AG04449 (cell line): ENCODE measurements around the gene LAMB4.

ENCODE experiments used
- CTCF ChIA-PET: fragments of 350-600 bp; formaldehyde crosslinking; extraction: SDS; loops from one replicate; lab custom pipeline; 2021; ENCODE audit warnings: antibody characterized with exemption; lab: Yijun Ruan, JAX
- POLR2A ChIA-PET: fragments of 400-600, 350-600 bp; formaldehyde crosslinking; extraction: SDS; loops from one replicate; lab custom pipeline; 2020; ENCODE audit warnings: antibody characterized with exemption, inconsistent platforms; lab: Yijun Ruan, JAX
- DNase-seq: peaks from one replicate; pipeline ENCODE4 v3.0.0-alpha.2; 2010; ENCODE audit warnings: low read depth, low spot score
- H3K4me3 ChIP-seq: 2 replicates; pipeline ENCODE4 v1.5.1; 2011; ENCODE audit warnings: low read depth, mild to moderate bottlenecking, control low read depth, low read length
- TF ChIP-seq, protein P1 (sequence below): IDR thresholded peaks from one replicate; pipeline ENCODE4 v1.5.1; 2011; ENCODE audit warnings: mild to moderate bottlenecking, moderate library complexity, low read length, control low read depth, inconsistent platforms; ENCODE audit not compliant: insufficient read depth; ENCODE audit errors: missing control alignments

Gene LAMB4

DNA sequence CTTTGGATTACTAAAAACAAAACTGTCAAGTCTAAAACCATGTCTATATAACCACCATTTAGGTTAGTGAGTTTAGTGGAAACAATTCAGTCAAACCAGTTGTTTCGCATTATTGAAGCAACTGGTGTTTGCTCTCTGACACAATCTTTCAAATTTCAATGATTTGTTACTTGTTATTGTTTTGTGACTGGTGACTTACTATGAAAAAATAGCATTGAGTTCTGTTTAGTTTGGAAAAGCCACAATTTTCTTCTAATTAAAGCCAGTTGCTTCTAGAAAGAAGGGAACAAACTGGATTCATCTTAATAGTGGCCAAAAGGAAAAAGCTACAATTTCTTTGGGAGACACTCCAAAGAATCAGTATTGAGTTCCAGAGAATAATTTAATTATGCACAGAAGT lies 30.4 kb downstream of the LAMB4 start:
- DNase-seq: no peak
- no peak overlapping the region for H3K4me3 ChIP-seq
- CTCF ChIA-PET: interaction anchor here (1.1 to 1.6 kb wide), 2 partner anchors 10 to 47 kb away, joined by 3 read pairs; no protein-coding TSS in a partner anchor
- POLR2A ChIA-PET: no interaction called here
- TF ChIP-seq, protein P1, sequence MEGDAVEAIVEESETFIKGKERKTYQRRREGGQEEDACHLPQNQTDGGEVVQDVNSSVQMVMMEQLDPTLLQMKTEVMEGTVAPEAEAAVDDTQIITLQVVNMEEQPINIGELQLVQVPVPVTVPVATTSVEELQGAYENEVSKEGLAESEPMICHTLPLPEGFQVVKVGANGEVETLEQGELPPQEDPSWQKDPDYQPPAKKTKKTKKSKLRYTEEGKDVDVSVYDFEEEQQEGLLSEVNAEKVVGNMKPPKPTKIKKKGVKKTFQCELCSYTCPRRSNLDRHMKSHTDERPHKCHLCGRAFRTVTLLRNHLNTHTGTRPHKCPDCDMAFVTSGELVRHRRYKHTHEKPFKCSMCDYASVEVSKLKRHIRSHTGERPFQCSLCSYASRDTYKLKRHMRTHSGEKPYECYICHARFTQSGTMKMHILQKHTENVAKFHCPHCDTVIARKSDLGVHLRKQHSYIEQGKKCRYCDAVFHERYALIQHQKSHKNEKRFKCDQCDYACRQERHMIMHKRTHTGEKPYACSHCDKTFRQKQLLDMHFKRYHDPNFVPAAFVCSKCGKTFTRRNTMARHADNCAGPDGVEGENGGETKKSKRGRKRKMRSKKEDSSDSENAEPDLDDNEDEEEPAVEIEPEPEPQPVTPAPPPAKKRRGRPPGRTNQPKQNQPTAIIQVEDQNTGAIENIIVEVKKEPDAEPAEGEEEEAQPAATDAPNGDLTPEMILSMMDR: no peak

DNA sequence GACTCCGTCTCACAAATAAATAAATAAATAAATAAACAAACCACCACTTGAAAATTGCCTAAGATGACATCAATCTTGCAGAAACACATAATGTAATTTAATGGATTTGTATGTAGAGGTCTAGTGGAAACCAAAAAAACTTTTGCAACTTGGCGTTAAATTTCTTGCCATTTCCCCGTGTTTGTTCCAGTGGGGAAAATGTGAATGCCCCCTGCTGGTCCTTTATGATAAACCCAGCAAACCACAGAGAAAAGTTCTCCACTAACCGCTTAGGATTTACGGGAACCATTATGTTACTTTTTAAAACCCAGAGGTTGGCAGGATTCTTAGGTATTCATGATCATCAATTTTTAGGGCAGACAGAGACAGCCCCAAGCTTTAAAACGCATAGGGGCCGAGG lies 32.5 kb downstream of the LAMB4 start:
- no peak overlapping the region for H3K4me3 ChIP-seq
- ChIA-PET CTCF (interaction anchor here (1.0 to 1.8 kb wide), 4 partner anchors 10 to 171 kb away, joined by 3 to 4 read pairs (median 4); no protein-coding TSS in a partner anchor), POLR2A (no interaction called here)
- no peak for DNase-seq
- TF ChIP-seq, protein P1: no peak

DNA sequence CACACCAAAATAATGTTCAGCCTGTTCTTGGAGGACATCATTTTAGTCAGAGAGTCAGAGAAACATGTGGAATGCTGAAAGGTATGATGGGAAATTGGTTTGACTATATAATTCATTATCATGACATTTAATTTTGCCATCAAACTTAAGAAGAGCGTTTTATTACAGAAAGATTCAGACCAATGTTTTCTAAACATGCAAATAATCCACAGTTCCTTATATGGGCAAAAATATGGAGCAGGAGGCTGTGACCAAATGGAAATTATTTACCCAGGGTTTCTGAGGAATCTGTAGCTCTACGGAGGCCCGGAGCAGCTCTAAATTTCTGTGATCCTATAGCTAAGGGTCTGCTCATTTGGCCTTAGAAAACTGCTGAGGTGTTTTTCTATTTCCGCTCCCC lies 33.2 kb downstream of the LAMB4 start:
- ChIA-PET CTCF (interaction anchor here (1.0 to 1.8 kb wide), 7 partner anchors 9 to 222 kb away, joined by 3 to 4 read pairs (median 4); no protein-coding TSS in a partner anchor), POLR2A (no interaction called here)
- TF ChIP-seq, protein P1: no peak

DNA sequence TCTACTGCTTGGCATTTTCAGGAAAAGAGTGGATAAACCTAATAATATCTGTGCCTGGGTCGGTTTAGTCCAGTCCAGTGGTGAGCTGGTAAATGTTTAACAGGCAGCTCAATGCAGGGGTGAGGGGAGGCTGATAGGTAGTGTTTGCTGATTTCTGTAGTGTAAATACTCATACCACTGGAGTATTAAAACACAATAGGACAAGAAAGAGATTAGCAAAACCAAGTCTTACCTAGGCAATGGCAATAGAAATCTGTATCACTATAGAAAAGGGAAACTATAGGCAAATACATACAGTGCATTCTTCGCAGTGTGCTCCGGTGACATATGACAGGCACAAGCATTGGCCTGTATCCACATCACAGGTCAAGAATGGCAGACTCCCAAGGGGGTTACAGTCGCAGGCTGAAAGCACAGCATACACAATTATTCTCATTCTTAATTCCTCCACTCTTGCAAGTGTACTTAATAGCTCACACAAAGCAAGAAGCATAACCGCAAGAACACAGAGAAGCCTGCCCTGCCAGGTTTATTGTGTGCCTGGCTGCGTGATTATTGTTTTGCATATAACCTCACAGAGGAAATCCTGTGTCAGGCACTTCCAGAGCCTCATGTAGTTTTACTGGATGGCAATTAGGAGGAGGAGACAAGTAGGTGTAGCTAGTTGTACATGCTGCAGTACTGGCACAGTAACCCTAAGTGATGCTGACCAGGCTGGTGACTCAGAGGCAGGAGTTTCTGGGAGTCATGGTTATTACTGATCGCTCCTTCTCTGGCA lies 35.0 kb downstream of the LAMB4 start:
- ChIA-PET POLR2A (interaction anchor here (0.6 to 1.5 kb wide), 4 partner anchors 16 to 148 kb away, joined by 3 to 5 read pairs (median 3); no protein-coding TSS in a partner anchor), CTCF (interaction anchor here (0.8 to 1.7 kb wide), 4 partner anchors 11 to 178 kb away, joined by 3 to 7 read pairs (median 4); no protein-coding TSS in a partner anchor)
- TF ChIP-seq, protein P1: no peak
- DNase-seq: peak; percentile 54
- H3K4me3 ChIP-seq: no peak overlapping the region

More for the DNA sequence above, 33.2 kb downstream of the LAMB4 start:
- H3K4me3 ChIP-seq: no peak overlapping the region
- DNase-seq: no peak

DNA sequence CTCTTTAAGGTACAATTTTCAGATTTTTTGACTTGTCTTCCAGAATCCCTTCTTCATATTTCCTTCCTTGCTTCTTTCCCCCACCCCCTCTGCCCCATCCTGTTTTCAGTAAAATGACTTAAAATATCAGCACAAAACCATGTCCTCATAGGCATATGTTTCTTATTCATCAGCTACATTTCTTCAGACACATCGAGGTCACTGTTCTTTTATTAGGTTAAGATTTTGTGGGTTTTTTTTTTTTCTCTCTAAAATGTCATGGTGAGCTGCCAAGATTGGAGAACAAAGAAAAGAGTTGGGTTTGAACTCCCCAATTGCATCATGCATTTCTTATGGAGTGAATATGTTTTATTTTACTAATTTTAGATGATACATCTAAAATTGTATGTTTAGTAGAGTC lies 35.8 kb downstream of the LAMB4 start:
- peak; percentile 37 for DNase-seq
- POLR2A ChIA-PET: interaction anchor here (1.2 to 1.5 kb wide), 3 partner anchors 15 to 92 kb away, joined by 3 to 5 read pairs (median 3); no protein-coding TSS in a partner anchor
- no peak overlapping the region for H3K4me3 ChIP-seq
- CTCF ChIA-PET: interaction anchor here (1.5 to 1.7 kb wide), 3 partner anchors 17 to 177 kb away, joined by 3 to 7 read pairs (median 4); no protein-coding TSS in a partner anchor
- TF ChIP-seq, protein P1: no peak

DNA sequence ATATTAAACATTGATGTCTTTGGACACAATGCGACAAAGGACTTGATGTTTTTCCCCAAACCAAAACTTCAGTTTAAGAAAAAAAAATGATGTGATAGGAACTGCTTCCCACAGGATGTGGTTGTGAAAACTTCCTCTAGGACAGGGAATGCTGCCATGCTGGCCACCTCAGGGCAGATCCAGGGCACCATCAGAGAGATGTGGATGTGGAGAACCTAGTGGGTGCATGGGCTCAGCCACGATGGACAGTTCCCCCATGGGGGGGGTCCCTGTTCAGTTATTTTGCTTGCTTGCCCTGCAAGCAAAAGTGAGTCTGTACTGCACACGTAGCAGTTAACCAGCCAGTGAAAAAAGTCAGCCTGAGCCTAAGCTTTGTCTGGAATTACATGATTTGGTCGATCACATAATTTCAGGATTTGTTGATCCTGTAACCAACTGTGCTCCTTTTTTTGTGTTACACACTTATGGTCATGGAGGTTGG lies 36.3 kb downstream of the LAMB4 start:
- CTCF ChIA-PET: interaction anchor here (1.5 to 1.6 kb wide), 2 partner anchors 17 to 52 kb away, joined by 3 to 7 read pairs; no protein-coding TSS in a partner anchor
- no peak overlapping the region for H3K4me3 ChIP-seq
- POLR2A ChIA-PET: interaction anchor here (1.2 to 1.5 kb wide), 3 partner anchors 15 to 92 kb away, joined by 3 to 5 read pairs (median 3); no protein-coding TSS in a partner anchor
- DNase-seq: no peak
- TF ChIP-seq, protein P1: no peak
